SU-DHL-6 (cell line): ENCODE measurements around the gene ITGB6.

Experiments
- CTCF ChIP-seq: fragments of 200-600 bp; sonication (generic); IDR thresholded peaks from one replicate; pipeline ENCODE4 v1.5.1; 2017; ENCODE audit warnings: antibody characterized with exemption, mild to moderate bottlenecking, low read length, moderate library complexity; ENCODE audit not compliant: insufficient read depth, poor library complexity, severe bottlenecking
- EZH2phosphoT487 ChIP-seq: fragments of 200-600 bp; sonication (generic), shearing (Covaris generic); conservative IDR thresholded peaks from 2 replicates; pipeline ENCODE4 v1.6.1; 2018; ENCODE audit warnings: mild to moderate bottlenecking, antibody characterized with exemption, low read length, moderate library complexity, mixed read lengths

DNA sequence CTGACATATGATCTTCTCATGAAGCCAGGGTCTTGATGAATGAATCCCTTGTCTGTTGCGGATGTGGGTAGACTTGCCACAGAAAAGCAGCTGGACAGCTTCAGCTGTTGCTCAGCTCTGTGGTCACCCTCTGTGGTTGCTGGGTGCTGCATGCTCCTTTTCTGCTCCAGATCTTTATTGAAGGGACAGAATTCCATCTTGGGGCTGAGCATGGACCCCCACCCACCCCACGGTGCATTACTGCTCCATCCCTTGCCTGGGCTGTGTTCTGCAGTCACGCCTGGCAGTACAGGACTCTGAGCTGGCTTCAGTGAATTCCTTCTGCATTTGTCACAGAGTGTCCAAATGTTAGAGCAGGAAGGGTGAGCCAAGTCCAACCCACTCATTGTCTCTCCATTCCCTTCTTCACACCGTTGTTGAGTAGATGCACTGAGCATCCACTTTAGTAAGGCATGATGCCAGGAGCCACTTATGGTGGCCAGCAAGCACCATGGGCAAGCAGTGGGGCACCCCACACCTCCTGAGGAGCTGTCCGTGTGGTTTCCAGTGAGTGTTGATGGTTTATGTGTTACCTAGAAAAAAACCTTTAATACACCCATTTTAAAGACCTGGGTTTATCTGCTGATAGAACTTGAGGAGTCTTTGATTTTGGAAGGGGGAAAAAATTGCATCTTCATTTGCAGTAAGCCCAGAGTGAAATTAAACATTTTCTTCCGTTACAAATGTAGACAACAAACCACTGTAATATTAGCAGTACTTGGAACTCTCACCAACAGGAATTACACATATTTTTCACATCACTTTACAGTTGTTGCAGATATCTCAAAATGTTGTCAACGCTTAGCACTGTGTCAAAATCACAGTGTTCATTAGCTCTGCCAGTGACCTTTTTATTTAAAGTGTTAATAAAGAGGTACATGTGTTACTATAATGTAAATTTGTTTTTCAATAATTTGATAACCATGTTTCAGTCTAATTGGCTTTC is 14.7 kb upstream of the ITGB6 start:
- no peak for TF ChIP-seq CTCF
- no peak for TF ChIP-seq EZH2phosphoT487
